Mammary epithelial cell (primary cell): ENCODE measurements around the gene CCDC171.

Source experiments
- EZH2 ChIP-seq: IDR thresholded peaks from 2 replicates; pipeline ENCODE4 v1.6.1; 2012; ENCODE audit warnings: low read length, inconsistent platforms, borderline replicate concordance
- TF ChIP-seq, protein P1 (sequence below), 2 donors: IDR thresholded peaks in 1 of 2; conservative IDR thresholded peaks in 1 of 2; 2 replicates each; pipeline ENCODE4 v1.5.1; 2011 to 2012; ENCODE audit warnings: inconsistent platforms in 2 of 2, low read length in 2 of 2, mild to moderate bottlenecking in 2 of 2, control low read depth in 1 of 2, low read depth in 1 of 2; ENCODE audit not compliant: insufficient read depth in 1 of 2; ENCODE audit errors: extremely low read depth in 1 of 2

DNA sequence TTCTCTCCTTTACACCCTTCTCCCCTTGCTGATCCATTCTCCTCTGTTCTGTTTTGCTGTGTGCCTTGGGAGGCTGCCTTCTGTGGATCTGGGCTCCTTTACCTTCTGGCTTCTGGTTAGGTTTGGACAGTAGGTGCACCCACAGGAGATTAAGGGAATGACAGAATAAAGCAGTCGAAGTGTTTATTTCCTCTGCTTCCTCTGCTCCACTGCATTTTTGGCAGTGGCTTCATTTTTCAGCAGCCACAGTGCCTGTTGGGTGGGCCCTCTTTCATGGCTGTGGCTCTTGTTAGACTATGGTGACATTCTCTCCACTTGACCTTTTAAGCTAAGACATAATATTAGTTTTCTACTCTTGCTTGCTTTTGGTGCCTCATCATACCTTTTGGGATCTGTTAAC is 144.1 kb downstream of the CCDC171 start:
- TF ChIP-seq, protein P1, sequence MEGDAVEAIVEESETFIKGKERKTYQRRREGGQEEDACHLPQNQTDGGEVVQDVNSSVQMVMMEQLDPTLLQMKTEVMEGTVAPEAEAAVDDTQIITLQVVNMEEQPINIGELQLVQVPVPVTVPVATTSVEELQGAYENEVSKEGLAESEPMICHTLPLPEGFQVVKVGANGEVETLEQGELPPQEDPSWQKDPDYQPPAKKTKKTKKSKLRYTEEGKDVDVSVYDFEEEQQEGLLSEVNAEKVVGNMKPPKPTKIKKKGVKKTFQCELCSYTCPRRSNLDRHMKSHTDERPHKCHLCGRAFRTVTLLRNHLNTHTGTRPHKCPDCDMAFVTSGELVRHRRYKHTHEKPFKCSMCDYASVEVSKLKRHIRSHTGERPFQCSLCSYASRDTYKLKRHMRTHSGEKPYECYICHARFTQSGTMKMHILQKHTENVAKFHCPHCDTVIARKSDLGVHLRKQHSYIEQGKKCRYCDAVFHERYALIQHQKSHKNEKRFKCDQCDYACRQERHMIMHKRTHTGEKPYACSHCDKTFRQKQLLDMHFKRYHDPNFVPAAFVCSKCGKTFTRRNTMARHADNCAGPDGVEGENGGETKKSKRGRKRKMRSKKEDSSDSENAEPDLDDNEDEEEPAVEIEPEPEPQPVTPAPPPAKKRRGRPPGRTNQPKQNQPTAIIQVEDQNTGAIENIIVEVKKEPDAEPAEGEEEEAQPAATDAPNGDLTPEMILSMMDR (conservative IDR thresholded peaks at IDR 0.05 in 1 of 2, IDR thresholded peaks at IDR 0.05 in 1 of 2; ENCODE audit: extremely low read depth in 1 of 2, insufficient read depth in 1 of 2, low read depth in 1 of 2, low read length in 2 of 2) = no peak
- TF ChIP-seq EZH2 = no peak
